Mucosa of rectum (tissue), 2 donors: ENCODE data around the gene TEAD1.

Source experiments
- H3K27ac ChIP-seq, 2 donors: one replicate each; pipeline ENCODE4 v1.7.0; 2013; ENCODE audit warnings: inconsistent platforms in 2 of 2, low read depth in 2 of 2, low read length in 2 of 2
- H3K27me3 ChIP-seq, 2 donors: one replicate each; pipeline ENCODE4 v1.7.0; 2013; ENCODE audit warnings: low read length in 2 of 2; ENCODE audit not compliant: control insufficient read depth in 2 of 2, insufficient read depth in 2 of 2
- H3K36me3 ChIP-seq, 2 donors: one replicate each; pipeline ENCODE4 v1.7.0; 2013; ENCODE audit warnings: low read length in 2 of 2; ENCODE audit not compliant: control insufficient read depth in 2 of 2, insufficient read depth in 2 of 2
- H3K4me1 ChIP-seq, 2 donors: one replicate each; pipeline ENCODE4 v1.7.0; 2013; ENCODE audit warnings: low read length in 2 of 2, mild to moderate bottlenecking in 1 of 2; ENCODE audit not compliant: control insufficient read depth in 2 of 2, insufficient read depth in 2 of 2
- H3K4me3 ChIP-seq, 2 donors: one replicate each; pipeline ENCODE4 v1.7.0; 2013; ENCODE audit warnings: low read length in 2 of 2
- H3K9ac ChIP-seq, 2 donors: one replicate each; pipeline ENCODE4 v1.7.0; 2013; ENCODE audit warnings: low read length in 2 of 2, low read depth in 1 of 2, mild to moderate bottlenecking in 1 of 2
- H3K9me3 ChIP-seq, 2 donors: one replicate each; pipeline ENCODE4 v1.7.0; 2013; ENCODE audit warnings: low read length in 2 of 2; ENCODE audit not compliant: control insufficient read depth in 2 of 2
- donor health status: healthy.
- donor health status: Normal muscosa, but diverticular disease.

Gene TEAD1

GRCh38 chr11:12811861-12812260 is 137.6 kb downstream of the TEAD1 start:
- Histone ChIP-seq H3K27me3 (no peaks in the 10 kb centered on the region), H3K36me3 (no peaks in the 10 kb centered on the region), H3K4me1 (peaks cover 8 to 10% of the 10 kb centered on the region in 2 donors), H3K9ac (no peak overlapping the region), H3K4me3 (no peak overlapping the region), H3K9me3 (no peaks in the 10 kb centered on the region), H3K27ac (no peak overlapping the region)

GRCh38 chr11:12812849-12813248 is 138.6 kb downstream of the TEAD1 start:
- Histone ChIP-seq H3K27ac (no peak overlapping the region), H3K27me3 (no peaks in the 10 kb centered on the region), H3K4me3 (no peak overlapping the region), H3K4me1 (peaks cover 8 to 10% of the 10 kb centered on the region in 2 donors), H3K36me3 (no peaks in the 10 kb centered on the region), H3K9me3 (no peaks in the 10 kb centered on the region), H3K9ac (no peak overlapping the region)

GRCh38 chr11:12813371-12814225 is 139.4 kb downstream of the TEAD1 start:
- no peak overlapping the region for H3K4me3 ChIP-seq
- peak overlapping the region; percentile 35 to 59 for H3K27ac ChIP-seq
- H3K27me3 ChIP-seq: no peaks in the 10 kb centered on the region

GRCh38 chr11:12815129-12815480 is 140.9 kb downstream of the TEAD1 start:
- Histone ChIP-seq H3K27ac (peak overlapping the region; percentile 35 to 59), H3K27me3 (no peaks in the 10 kb centered on the region), H3K36me3 (no peaks in the 10 kb centered on the region), H3K9me3 (no peaks in the 10 kb centered on the region), H3K4me1 (peaks cover 8 to 10% of the 10 kb centered on the region in 2 donors), H3K4me3 (peak overlapping the region; percentile 13 to 39), H3K9ac (no peak overlapping the region)

More at GRCh38 chr11:12813371-12814225, 139.4 kb downstream of the TEAD1 start:
- no peak overlapping the region for H3K9ac ChIP-seq
- no peaks in the 10 kb centered on the region for H3K9me3 ChIP-seq
- peaks cover 8 to 10% of the 10 kb centered on the region in 2 donors for H3K4me1 ChIP-seq
- H3K36me3 ChIP-seq: no peaks in the 10 kb centered on the region

- no peak overlapping the region for H3K27ac ChIP-seq
- H3K9ac ChIP-seq: no peak overlapping the region
- no peaks in the 10 kb centered on the region for H3K27me3 ChIP-seq
- no peak overlapping the region for H3K4me3 ChIP-seq
- H3K4me1 ChIP-seq: peaks cover 8 to 10% of the 10 kb centered on the region in 2 donors
- no peaks in the 10 kb centered on the region for H3K9me3 ChIP-seq
- no peaks in the 10 kb centered on the region for H3K36me3 ChIP-seq
These were observed 141.8 kb downstream of the TEAD1 start for GRCh38 chr11:12815931-12816494.

GRCh38 chr11:12817681-12818332 is 143.6 kb downstream of the TEAD1 start:
- Histone ChIP-seq H3K27ac (no peak overlapping the region), H3K9me3 (no peaks in the 10 kb centered on the region), H3K4me1 (peaks cover 8 to 10% of the 10 kb centered on the region in 2 donors), H3K9ac (no peak overlapping the region), H3K36me3 (no peaks in the 10 kb centered on the region), H3K4me3 (no peak overlapping the region), H3K27me3 (no peaks in the 10 kb centered on the region)

GRCh38 chr11:12818333-12819015 is 144.3 kb downstream of the TEAD1 start:
- Histone ChIP-seq H3K4me3 (no peak overlapping the region), H3K27ac (no peak overlapping the region), H3K4me1 (peaks cover 8 to 10% of the 10 kb centered on the region in 2 donors), H3K9ac (no peak overlapping the region), H3K27me3 (no peaks in the 10 kb centered on the region), H3K9me3 (no peaks in the 10 kb centered on the region), H3K36me3 (no peaks in the 10 kb centered on the region)

GRCh38 chr11:12822392-12823022 is 148.3 kb downstream of the TEAD1 start:
- Histone ChIP-seq H3K36me3 (no peaks in the 10 kb centered on the region), H3K4me1 (peaks cover 3 to 5% of the 10 kb centered on the region in 2 donors), H3K27me3 (no peaks in the 10 kb centered on the region), H3K9me3 (no peaks in the 10 kb centered on the region), H3K27ac (no peak overlapping the region), H3K9ac (no peak overlapping the region), H3K4me3 (no peak overlapping the region)

- Histone ChIP-seq H3K27me3 (no peaks in the 10 kb centered on the region), H3K4me1 (peaks cover 3 to 21% of the 10 kb centered on the region in 2 donors), H3K9ac (peak overlapping the region in 1 of 2 donors; percentile 19), H3K4me3 (peak overlapping the region in 1 of 2 donors; percentile 13), H3K36me3 (no peaks in the 10 kb centered on the region), H3K27ac (peak overlapping the region; percentile 25 to 27), H3K9me3 (no peaks in the 10 kb centered on the region)
These were observed 150.2 kb downstream of the TEAD1 start for GRCh38 chr11:12824281-12825041.
